ENCODE measurements around the gene AVL9.

The AVL9 gene

GRCh38 chr7:32516551-32517100 is 21.3 kb downstream of the AVL9 start:
- no peak for TF ChIP-seq CTCF (IDR thresholded peaks at IDR 0.05; ENCODE audit: extremely low read depth, insufficient read depth, missing control alignments)
- in situ Hi-C loops (cut with MboI; ENCODE audit: low pct_unique_long_range_greater_than_20kb, low sequenced_read_pairs, unreplicated experiment): no loop called here
- no peak for DNase-seq (ENCODE audit: low spot score)

GRCh38 chr7:32518534-32519140 is 23.3 kb downstream of the AVL9 start:
- no peak for DNase-seq (ENCODE audit: low spot score)

GRCh38 chr7:32519763-32520162 is 24.5 kb downstream of the AVL9 start:
- in situ Hi-C loops (cut with MboI; ENCODE audit: low pct_unique_long_range_greater_than_20kb, low sequenced_read_pairs, unreplicated experiment): no loop called here
- no peak for DNase-seq (ENCODE audit: low spot score)
- no peak for TF ChIP-seq CTCF (IDR thresholded peaks at IDR 0.05; ENCODE audit: extremely low read depth, insufficient read depth, missing control alignments)

More at GRCh38 chr7:32518534-32519140, 23.3 kb downstream of the AVL9 start:
- in situ Hi-C loops (cut with MboI; ENCODE audit: low pct_unique_long_range_greater_than_20kb, low sequenced_read_pairs, unreplicated experiment): no loop called here
- no peak for TF ChIP-seq CTCF (IDR thresholded peaks at IDR 0.05; ENCODE audit: extremely low read depth, insufficient read depth, missing control alignments)

GRCh38 chr7:32522746-32523530 is 27.6 kb downstream of the AVL9 start:
- in situ Hi-C loops (cut with MboI; ENCODE audit: low pct_unique_long_range_greater_than_20kb, low sequenced_read_pairs, unreplicated experiment): no loop called here
- no peak for DNase-seq (ENCODE audit: low spot score)
- TF ChIP-seq CTCF (IDR thresholded peaks at IDR 0.05; ENCODE audit: extremely low read depth, insufficient read depth, missing control alignments): no peak

GRCh38 chr7:32524631-32525030 is 29.3 kb downstream of the AVL9 start:
- in situ Hi-C loops (cut with MboI; ENCODE audit: low pct_unique_long_range_greater_than_20kb, low sequenced_read_pairs, unreplicated experiment): no loop called here

GRCh38 chr7:32525839-32526238 is 30.6 kb downstream of the AVL9 start:
- DNase-seq (ENCODE audit: low spot score): no peak
- in situ Hi-C loops (cut with MboI; ENCODE audit: low pct_unique_long_range_greater_than_20kb, low sequenced_read_pairs, unreplicated experiment): no loop called here
- no peak for TF ChIP-seq CTCF (IDR thresholded peaks at IDR 0.05; ENCODE audit: extremely low read depth, insufficient read depth, missing control alignments)

More at GRCh38 chr7:32524631-32525030, 29.3 kb downstream of the AVL9 start:
- no peak for TF ChIP-seq CTCF (IDR thresholded peaks at IDR 0.05; ENCODE audit: extremely low read depth, insufficient read depth, missing control alignments)
- no peak for DNase-seq (ENCODE audit: low spot score)
